SH-SY5Y (cell line): ENCODE measurements around the gene IGFBP2.

Experiments used
- GATA2 ChIP-seq: IDR thresholded peaks from 2 replicates; pipeline ENCODE4 v1.6.1; 2011; ENCODE audit warnings: mild to moderate bottlenecking, low read depth, low read length
- GATA3 ChIP-seq: IDR thresholded peaks from 2 replicates; pipeline ENCODE4 v1.6.1; 2011; ENCODE audit warnings: low read depth, mild to moderate bottlenecking, low read length, moderate library complexity

DNA sequence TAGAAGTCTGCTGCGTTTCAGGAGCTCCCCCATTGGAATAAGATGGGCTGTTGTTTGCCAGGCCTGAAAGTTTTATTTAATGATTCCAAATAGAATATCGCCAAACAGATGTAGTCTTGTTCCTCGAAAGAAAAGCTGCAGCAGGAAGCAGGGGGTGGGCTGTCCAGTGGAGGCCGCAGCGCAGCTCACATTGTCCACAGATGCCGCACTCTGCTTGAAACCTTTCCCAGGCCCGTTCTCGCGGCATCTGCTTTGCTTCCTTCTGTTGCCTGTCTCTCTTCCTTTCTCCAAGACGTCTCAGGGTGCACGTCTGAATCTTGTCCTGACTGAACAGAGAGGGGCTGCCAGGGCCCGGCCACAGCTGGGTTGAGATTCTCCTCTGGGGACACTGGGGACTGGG is 12.4 kb upstream of the IGFBP2 start:
- TF ChIP-seq GATA2, result no peak
- no peak for TF ChIP-seq GATA3
